Activated CD4-positive, alpha-beta T cell treated with anti-CD3 and anti-CD28 coated beads, Interleukin-2, amount 50 U/mL, for 4 hours (primary cell): ENCODE data around the gene STAG1.
"Not testable (repeated sequence)": the region's sequence is repeated elsewhere in the genome, so short reads cannot be mapped to it uniquely, and the experiment has no call there.

Experiments
- DNase-seq, 2 experiments: peaks; one replicate each; pipeline ENCODE4 v3.0.0-alpha.2; 2020

The STAG1 gene

GRCh38 chr3:136490646-136491405 is 261.4 kb downstream of the STAG1 start:
- no peak for DNase-seq

- DNase-seq, result no peak
Observed at GRCh38 chr3:136485777-136486176, 266.4 kb downstream of the STAG1 start.

GRCh38 chr3:136476280-136476679 is 275.9 kb downstream of the STAG1 start:
- DNase-seq, result no peak

GRCh38 chr3:136474876-136475275 is 277.3 kb downstream of the STAG1 start:
- not testable (repeated sequence) for DNase-seq

GRCh38 chr3:136473716-136474326 is 278.4 kb downstream of the STAG1 start:
- DNase-seq, result no peak

- no peak for DNase-seq
Observed at GRCh38 chr3:136465296-136465695, 286.9 kb downstream of the STAG1 start.

- no peak for DNase-seq
Observed at GRCh38 chr3:136464502-136464901, 287.7 kb downstream of the STAG1 start.

GRCh38 chr3:136463170-136463569 is 289.0 kb downstream of the STAG1 start:
- no peak for DNase-seq

- no peak for DNase-seq
Observed at GRCh38 chr3:136457793-136458192, 294.4 kb downstream of the STAG1 start.

GRCh38 chr3:136456196-136456595 is 296.0 kb downstream of the STAG1 start:
- no peak for DNase-seq

GRCh38 chr3:136444581-136444980 is 307.6 kb downstream of the STAG1 start:
- DNase-seq, result no peak

- DNase-seq, result no peak
Observed at GRCh38 chr3:136437043-136437442, 315.1 kb downstream of the STAG1 start.

- DNase-seq, result no peak
Observed at GRCh38 chr3:136434429-136434828, 317.7 kb downstream of the STAG1 start.

- no peak for DNase-seq
Observed at GRCh38 chr3:136432685-136433084, 319.5 kb downstream of the STAG1 start.

GRCh38 chr3:136428167-136428566 is 324.0 kb downstream of the STAG1 start:
- no peak for DNase-seq

GRCh38 chr3:136427236-136427635 is 324.9 kb downstream of the STAG1 start:
- no peak for DNase-seq

- no peak for DNase-seq
Observed at GRCh38 chr3:136414476-136414875, 337.7 kb downstream of the STAG1 start.

- DNase-seq, result no peak
Observed at GRCh38 chr3:136412307-136412706, 339.9 kb downstream of the STAG1 start.

- DNase-seq, result no peak
Observed at GRCh38 chr3:136409549-136409948, 342.6 kb downstream of the STAG1 start.

- DNase-seq, result no peak
Observed at GRCh38 chr3:136404056-136404455, 348.1 kb downstream of the STAG1 start.

GRCh38 chr3:136396916-136397315 is 355.3 kb downstream of the STAG1 start:
- DNase-seq, result no peak

GRCh38 chr3:136390574-136390973 is 361.6 kb downstream of the STAG1 start:
- DNase-seq, result no peak

GRCh38 chr3:136387031-136387430 is 365.1 kb downstream of the STAG1 start:
- DNase-seq, result no peak

- DNase-seq, result no peak
Observed at GRCh38 chr3:136385457-136385856, 366.7 kb downstream of the STAG1 start.

GRCh38 chr3:136381051-136381450 is 371.1 kb downstream of the STAG1 start:
- DNase-seq, result no peak
